Peyer's patch (tissue), 4 donors: ENCODE data around the gene BBS9.
"Not testable (repeated sequence)": the region's sequence is repeated elsewhere in the genome, so short reads cannot be mapped to it uniquely, and the experiment has no call there.

Experiments
- POLR2A ChIP-seq, 2 donors: fragments of 450-650 bp; IDR thresholded peaks; one replicate each; pipeline ENCODE4 v1.5.1; 2017; ENCODE audit warnings: antibody characterized with exemption in 2 of 2, mild to moderate bottlenecking in 2 of 2, moderate library complexity in 2 of 2
- TF ChIP-seq, protein P1 (sequence below), 6 experiments: fragments of 450-650 bp in 4 of 6; fragments of 200-600 bp in 2 of 6; sonication (generic) in 1 of 6; IDR thresholded peaks; one replicate each; pipeline ENCODE4 v1.5.1; 2017 to 2019; ENCODE audit warnings: antibody characterized with exemption in 6 of 6, mild to moderate bottlenecking in 3 of 6, moderate library complexity in 1 of 6

DNA sequence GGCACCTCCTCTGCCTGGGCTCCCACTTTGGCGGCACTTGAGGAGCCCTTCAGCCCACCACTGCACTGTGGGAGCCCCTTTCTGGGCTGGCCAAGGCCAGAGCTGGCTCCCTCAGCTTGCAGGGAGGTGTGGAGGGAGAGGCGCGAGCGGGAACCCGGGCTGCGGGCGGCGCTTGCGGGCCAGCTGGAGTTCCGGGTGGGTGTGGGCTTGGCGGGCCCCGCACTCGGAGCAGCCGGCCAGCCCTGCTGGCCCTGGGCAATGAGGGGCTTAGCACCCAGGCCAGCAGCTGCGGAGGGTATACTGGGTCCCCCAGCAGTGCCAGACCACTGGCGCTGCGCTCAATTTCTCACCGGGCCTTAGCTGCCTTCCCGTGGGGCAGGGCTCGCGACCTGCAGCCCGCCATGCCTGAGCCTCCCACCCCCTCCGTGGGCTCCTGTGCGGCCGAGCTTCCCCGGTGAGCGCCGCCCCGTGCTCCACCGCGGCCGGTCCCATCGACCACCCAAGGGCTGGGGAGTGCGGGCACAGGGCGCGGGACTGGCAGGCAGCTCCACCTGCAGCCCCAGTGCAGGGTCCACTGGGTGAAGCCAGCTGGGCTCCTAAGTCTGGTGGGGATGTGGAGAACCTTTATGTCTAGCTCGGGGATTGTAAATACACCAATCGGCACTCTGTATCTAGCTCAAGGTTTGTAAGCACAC is 89.6 kb downstream of the BBS9 start:
- TF ChIP-seq, protein P1, sequence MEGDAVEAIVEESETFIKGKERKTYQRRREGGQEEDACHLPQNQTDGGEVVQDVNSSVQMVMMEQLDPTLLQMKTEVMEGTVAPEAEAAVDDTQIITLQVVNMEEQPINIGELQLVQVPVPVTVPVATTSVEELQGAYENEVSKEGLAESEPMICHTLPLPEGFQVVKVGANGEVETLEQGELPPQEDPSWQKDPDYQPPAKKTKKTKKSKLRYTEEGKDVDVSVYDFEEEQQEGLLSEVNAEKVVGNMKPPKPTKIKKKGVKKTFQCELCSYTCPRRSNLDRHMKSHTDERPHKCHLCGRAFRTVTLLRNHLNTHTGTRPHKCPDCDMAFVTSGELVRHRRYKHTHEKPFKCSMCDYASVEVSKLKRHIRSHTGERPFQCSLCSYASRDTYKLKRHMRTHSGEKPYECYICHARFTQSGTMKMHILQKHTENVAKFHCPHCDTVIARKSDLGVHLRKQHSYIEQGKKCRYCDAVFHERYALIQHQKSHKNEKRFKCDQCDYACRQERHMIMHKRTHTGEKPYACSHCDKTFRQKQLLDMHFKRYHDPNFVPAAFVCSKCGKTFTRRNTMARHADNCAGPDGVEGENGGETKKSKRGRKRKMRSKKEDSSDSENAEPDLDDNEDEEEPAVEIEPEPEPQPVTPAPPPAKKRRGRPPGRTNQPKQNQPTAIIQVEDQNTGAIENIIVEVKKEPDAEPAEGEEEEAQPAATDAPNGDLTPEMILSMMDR (IDR thresholded peaks at IDR 0.05): not testable (repeated sequence)
- not testable (repeated sequence) for TF ChIP-seq POLR2A (IDR thresholded peaks at IDR 0.05)
